GM12878 (cell line): ENCODE measurements around the gene PADI3. TPM values are rescaled to one million over a fixed set of nuclear protein-coding genes. Genes with fewer than 3 reads are reported as not detected.

ENCODE experiments used
- ATAC-seq: fragments of 200-7000 bp; cut with Tn5 transposase; 3 replicates; pipeline ENCODE4 v1.9.1; 2020; ENCODE audit warnings: mild to moderate bottlenecking, moderate library complexity
- BruUV-seq: library from RNA; stranded (reverse); fragments of 400-500 nt; replicated peaks from 2 replicates; lab custom pipeline; 2021; lab: Mats Ljungman, UMichigan
- CTCF ChIA-PET: fragments of 300-600 bp; sonication (Branson Sonifier 250); formaldehyde crosslinking; extraction: SDS; loops from one replicate; lab custom pipeline; 2021; ENCODE audit warnings: inconsistent platforms; lab: Yijun Ruan, JAX
- POLR2A ChIA-PET: fragments of 350-600 bp; formaldehyde crosslinking; extraction: SDS; loops from one replicate; lab custom pipeline; 2021; ENCODE audit warnings: inconsistent platforms; lab: Charles Lee
- RAD21 ChIA-PET: fragments of 300-600 bp; sonication (Branson Sonifier 250); formaldehyde crosslinking; loops from one replicate; lab custom pipeline; 2023; ENCODE audit warnings: antibody characterized with exemption; ENCODE audit not compliant: unreplicated experiment; lab: Charles Lee
- SMC1A ChIA-PET: fragments of 300-600 bp; sonication (Branson Sonifier 250); formaldehyde crosslinking; loops from one replicate; lab custom pipeline; 2023; ENCODE audit not compliant: unreplicated experiment, uncharacterized antibody; lab: Charles Lee
- DNase-seq: peaks from one replicate; pipeline ENCODE4 v3.0.0-alpha.2; 2011; ENCODE audit warnings: low read depth, low spot score
- FAIRE-seq: peaks from 3 replicates; lab custom pipeline; 2011; peaks lifted over from hg19 to GRCh38; lab: Jason Lieb, UNC
- H2AFZ ChIP-seq: 2 replicates; pipeline ENCODE4 v1.6.0; 2011; ENCODE audit warnings: low read depth, low read length, control low read depth; ENCODE audit not compliant: control insufficient read depth
- H3K27ac ChIP-seq: 2 replicates; pipeline ENCODE4 v1.5.1; 2011; ENCODE audit warnings: control low read depth; ENCODE audit not compliant: control insufficient read depth, insufficient read depth
- H3K27me3 ChIP-seq, 2 experiments: replicated peaks in 1 of 2; 2 replicates each; pipeline versions ENCODE4 v1.6.0 to v1.6.1; 2011; ENCODE audit warnings: low read length in 1 of 2; ENCODE audit not compliant: control insufficient read depth in 2 of 2, insufficient read depth in 2 of 2
- H3K36me3 ChIP-seq, 2 experiments: 2 replicates each; pipeline ENCODE4 v1.5.1; 2011; ENCODE audit warnings: low read length in 1 of 2; ENCODE audit not compliant: control insufficient read depth in 2 of 2, insufficient read depth in 2 of 2
- H3K4me1 ChIP-seq: 2 replicates; pipeline ENCODE4 v1.6.1; 2011; ENCODE audit warnings: mild to moderate bottlenecking, low read length, moderate library complexity, mixed read lengths; ENCODE audit not compliant: control insufficient read depth, insufficient read depth
- H3K4me2 ChIP-seq: 2 replicates; pipeline ENCODE4 v1.6.0; 2011; ENCODE audit warnings: control low read depth; ENCODE audit not compliant: control insufficient read depth, insufficient read depth
- H3K4me3 ChIP-seq: fragments of 200-600 bp; sonication (generic); 2 replicates; pipeline ENCODE4 v1.5.1; 2016
- H3K79me2 ChIP-seq: 2 replicates; pipeline ENCODE4 v1.6.0; 2011; ENCODE audit warnings: low read length; ENCODE audit not compliant: control insufficient read depth, insufficient read depth
- H3K9ac ChIP-seq: 2 replicates; pipeline ENCODE4 v1.8.0; 2011; ENCODE audit warnings: low read length, control low read depth, mixed read lengths; ENCODE audit not compliant: control insufficient read depth, insufficient read depth
- H3K9me3 ChIP-seq: replicated peaks from 3 replicates; pipeline ENCODE4 v1.5.1; 2011; ENCODE audit warnings: mild to moderate bottlenecking, low read length; ENCODE audit not compliant: control insufficient read depth, insufficient read depth
- H4K20me1 ChIP-seq: 2 replicates; pipeline ENCODE4 v1.6.0; 2011; ENCODE audit not compliant: control insufficient read depth, insufficient read depth
- CREB1 ChIP-seq: IDR thresholded peaks from 2 replicates; pipeline ENCODE4 v1.6.1; 2012; ENCODE audit warnings: low read depth, mild to moderate bottlenecking, inconsistent platforms
- EED ChIP-seq: sonication (generic); IDR thresholded peaks from 2 replicates; pipeline ENCODE4 v1.6.1; 2016; ENCODE audit warnings: antibody characterized with exemption, low read depth
- JUNB ChIP-seq: IDR thresholded peaks from 2 replicates; pipeline ENCODE4 v1.6.1; 2016; ENCODE audit warnings: antibody characterized with exemption, mild to moderate bottlenecking
- JUND ChIP-seq: IDR thresholded peaks from 2 replicates; pipeline ENCODE4 v1.6.1; 2012; ENCODE audit warnings: low read depth, mild to moderate bottlenecking, low read length, improper control_type of control experiment, moderate library complexity
- WRNIP1 ChIP-seq: IDR thresholded peaks from 2 replicates; pipeline ENCODE4 v1.6.1; 2011; ENCODE audit warnings: low read depth, low read length, improper control_type of control experiment, borderline replicate concordance
- WGBS: methylation state at CpG from one replicate; pipeline ENCODE4 v1.1.6; 2016; ENCODE audit warnings: low lambda C conversion rate; ENCODE audit not compliant: insufficient replicate concordance, insufficient coverage; ENCODE audit errors: missing lambda C conversion rate; 5-methylcytosine and 5-hydroxymethylcytosine counted together
- in situ Hi-C: fragments of 300-500 bp; cut with MboI; formaldehyde crosslinking; loops from 9 replicates; pipeline ENCODE4 v1.14.3; 2018; ENCODE audit warnings: mixed read lengths
- intact Hi-C: fragments of 100-400 bp; cut with micrococcal nuclease; formaldehyde crosslinking; loops from one replicate; pipeline ENCODE4 v1.14.2; 2022; ENCODE audit not compliant: unreplicated experiment
- polyA plus RNA-seq, 11 experiments: library from polyadenylated mRNA; depleted of rRNA in 4 of 11; unstranded in 6 of 11; stranded (reverse) in 5 of 11; fragments of >200 nt; fragmentation: Nextera tagmentation in 4 of 11; fragmentation: Illumina TruSeq in 1 of 11; extraction: Ambion mirVana in 4 of 11; extraction: Trizol in 1 of 11; gene quantifications; 1 replicate in 1 of 11; 2 replicates in 10 of 11; pipeline versions ENCODE4 v1.2.1 to v1.2.3, GENCODE V29; 2011 to 2016; ENCODE audit warnings: inconsistent platforms in 2 of 11, missing spikeins in 2 of 11, low read depth in 1 of 11
- total RNA-seq, 4 experiments: library from RNA; depleted of rRNA in 3 of 4; stranded (reverse); fragments of >200 nt in 3 of 4; fragmentation: Illumina TruSeq in 1 of 4; extraction: Trizol in 1 of 4; gene quantifications; 2 replicates each; pipeline versions ENCODE4 v1.2.1 to v1.2.3, GENCODE V29; 2013 to 2021
- TF ChIP-seq, protein P1 (sequence below): fragments of 450-650 bp; IDR thresholded peaks from 2 replicates; pipeline ENCODE4 v1.6.1; 2016; ENCODE audit warnings: mild to moderate bottlenecking, moderate library complexity, borderline replicate concordance
- TF ChIP-seq, protein P2 (sequence below): fragments of 450-650 bp; formaldehyde crosslinking; IDR thresholded peaks from 2 replicates; pipeline ENCODE4 v1.4.0; 2022; ENCODE audit warnings: mild to moderate bottlenecking, moderate library complexity

PADI3 gene
- total and polyA plus RNA-seq, 10 of the 15 experiments (the other 5 are each of a cell fraction or from before 2014, with no cell fraction given): 0.01 TPM; not detected in 9

DNA sequence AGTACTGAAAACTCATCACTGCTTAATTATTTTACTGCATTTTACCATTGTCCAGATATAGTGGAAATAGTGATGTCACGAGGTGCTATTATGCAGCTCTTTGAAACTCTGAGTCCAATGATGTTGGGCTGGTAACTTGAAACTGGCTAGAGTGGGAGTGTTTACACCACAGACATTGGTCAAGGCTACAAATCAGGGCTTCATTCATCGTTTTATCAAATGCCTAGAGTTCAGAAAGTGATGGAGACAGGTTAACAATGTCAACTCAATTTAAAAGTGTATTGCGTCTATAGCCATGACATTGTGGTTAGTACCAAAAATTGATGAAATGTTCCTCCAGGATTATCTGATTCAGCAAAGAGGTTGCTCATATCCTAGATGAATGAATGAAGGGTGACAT, 31.3 kb upstream of the PADI3 start (continued):
- TF ChIP-seq, protein P1, sequence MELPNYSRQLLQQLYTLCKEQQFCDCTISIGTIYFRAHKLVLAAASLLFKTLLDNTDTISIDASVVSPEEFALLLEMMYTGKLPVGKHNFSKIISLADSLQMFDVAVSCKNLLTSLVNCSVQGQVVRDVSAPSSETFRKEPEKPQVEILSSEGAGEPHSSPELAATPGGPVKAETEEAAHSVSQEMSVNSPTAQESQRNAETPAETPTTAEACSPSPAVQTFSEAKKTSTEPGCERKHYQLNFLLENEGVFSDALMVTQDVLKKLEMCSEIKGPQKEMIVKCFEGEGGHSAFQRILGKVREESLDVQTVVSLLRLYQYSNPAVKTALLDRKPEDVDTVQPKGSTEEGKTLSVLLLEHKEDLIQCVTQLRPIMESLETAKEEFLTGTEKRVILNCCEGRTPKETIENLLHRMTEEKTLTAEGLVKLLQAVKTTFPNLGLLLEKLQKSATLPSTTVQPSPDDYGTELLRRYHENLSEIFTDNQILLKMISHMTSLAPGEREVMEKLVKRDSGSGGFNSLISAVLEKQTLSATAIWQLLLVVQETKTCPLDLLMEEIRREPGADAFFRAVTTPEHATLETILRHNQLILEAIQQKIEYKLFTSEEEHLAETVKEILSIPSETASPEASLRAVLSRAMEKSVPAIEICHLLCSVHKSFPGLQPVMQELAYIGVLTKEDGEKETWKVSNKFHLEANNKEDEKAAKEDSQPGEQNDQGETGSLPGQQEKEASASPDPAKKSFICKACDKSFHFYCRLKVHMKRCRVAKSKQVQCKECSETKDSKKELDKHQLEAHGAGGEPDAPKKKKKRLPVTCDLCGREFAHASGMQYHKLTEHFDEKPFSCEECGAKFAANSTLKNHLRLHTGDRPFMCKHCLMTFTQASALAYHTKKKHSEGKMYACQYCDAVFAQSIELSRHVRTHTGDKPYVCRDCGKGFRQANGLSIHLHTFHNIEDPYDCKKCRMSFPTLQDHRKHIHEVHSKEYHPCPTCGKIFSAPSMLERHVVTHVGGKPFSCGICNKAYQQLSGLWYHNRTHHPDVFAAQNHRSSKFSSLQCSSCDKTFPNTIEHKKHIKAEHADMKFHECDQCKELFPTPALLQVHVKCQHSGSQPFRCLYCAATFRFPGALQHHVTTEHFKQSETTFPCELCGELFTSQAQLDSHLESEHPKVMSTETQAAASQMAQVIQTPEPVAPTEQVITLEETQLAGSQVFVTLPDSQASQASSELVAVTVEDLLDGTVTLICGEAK: no peak
- TF ChIP-seq JUNB (no peak), JUND (no peak), EED (no peak)

DNA sequence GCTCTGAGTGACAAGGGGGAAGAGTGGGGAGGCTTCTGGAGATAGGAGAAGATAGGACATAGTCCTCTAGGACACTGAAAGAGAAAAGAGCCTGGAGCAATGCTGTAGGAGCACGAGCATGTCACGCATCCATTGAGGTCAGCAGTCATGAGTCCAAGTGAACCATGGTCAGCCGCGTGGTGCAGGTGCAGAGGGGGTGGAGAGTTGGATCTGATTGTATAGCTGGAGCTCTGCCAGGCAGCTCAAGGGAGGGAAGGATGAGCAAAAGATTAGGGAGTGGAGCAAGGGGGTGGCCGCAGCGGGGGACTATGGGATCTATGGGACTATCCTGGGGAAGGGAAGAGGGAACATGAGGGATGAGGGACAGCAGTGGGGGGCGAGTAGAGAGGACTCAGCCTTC, 30.0 kb upstream of the PADI3 start:
- Histone ChIP-seq H3K27ac (no peak overlapping the region), H3K4me1 (no peaks in the 10 kb centered on the region), H3K9me3 (no peaks in the 10 kb centered on the region), H3K27me3 (peaks cover 0 to 2% of the 10 kb centered on the region in 2 experiments; a peak in 2 of 4 replicates), H3K4me3 (no peak overlapping the region), H2AFZ (no peak overlapping the region), H3K4me2 (no peak overlapping the region), H3K9ac (no peak overlapping the region), H4K20me1 (no peaks in the 10 kb centered on the region), H3K79me2 (no peaks in the 10 kb centered on the region), H3K36me3 (no peaks in the 10 kb centered on the region)
- ChIA-PET POLR2A (no interaction called here), SMC1A (no interaction called here), RAD21 (no interaction called here), CTCF (no interaction called here)
- WGBS: 42% methylated on average over 7 of the region's 7 CpGs
- FAIRE-seq (no peak), ATAC-seq (no peak), DNase-seq (no peak)
- in situ Hi-C loops: no loop called here
- intact Hi-C loops: no loop called here
- BruUV-seq: no TSS peak
- TF ChIP-seq, protein P2, sequence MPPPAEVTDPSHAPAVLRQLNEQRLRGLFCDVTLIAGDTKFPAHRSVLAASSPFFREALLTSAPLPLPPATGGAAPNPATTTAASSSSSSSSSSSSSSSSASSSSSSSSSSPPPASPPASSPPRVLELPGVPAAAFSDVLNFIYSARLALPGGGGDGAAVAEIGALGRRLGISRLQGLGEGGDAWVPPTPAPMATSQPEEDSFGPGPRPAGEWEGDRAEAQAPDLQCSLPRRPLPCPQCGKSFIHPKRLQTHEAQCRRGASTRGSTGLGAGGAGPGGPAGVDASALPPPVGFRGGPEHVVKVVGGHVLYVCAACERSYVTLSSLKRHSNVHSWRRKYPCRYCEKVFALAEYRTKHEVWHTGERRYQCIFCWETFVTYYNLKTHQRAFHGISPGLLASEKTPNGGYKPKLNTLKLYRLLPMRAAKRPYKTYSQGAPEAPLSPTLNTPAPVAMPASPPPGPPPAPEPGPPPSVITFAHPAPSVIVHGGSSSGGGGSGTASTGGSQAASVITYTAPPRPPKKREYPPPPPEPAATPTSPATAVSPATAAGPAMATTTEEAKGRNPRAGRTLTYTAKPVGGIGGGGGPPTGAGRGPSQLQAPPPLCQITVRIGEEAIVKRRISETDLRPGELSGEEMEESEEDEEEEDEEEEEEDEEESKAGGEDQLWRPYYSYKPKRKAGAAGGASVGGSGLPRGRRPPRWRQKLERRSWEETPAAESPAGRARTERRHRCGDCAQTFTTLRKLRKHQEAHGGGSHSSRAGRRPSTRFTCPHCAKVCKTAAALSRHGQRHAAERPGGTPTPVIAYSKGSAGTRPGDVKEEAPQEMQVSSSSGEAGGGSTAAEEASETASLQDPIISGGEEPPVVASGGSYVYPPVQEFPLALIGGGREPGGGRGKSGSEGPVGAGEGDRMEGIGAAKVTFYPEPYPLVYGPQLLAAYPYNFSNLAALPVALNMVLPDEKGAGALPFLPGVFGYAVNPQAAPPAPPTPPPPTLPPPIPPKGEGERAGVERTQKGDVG (CRISPR knock-in tag): no peak
- TF ChIP-seq CREB1: no peak
- TF ChIP-seq WRNIP1: no peak
